GM19023 (cell line): ENCODE data around the gene PNLIPRP2.

Experiments
- ATAC-seq: cut with Tn5 transposase; IDR thresholded peaks from one replicate; pipeline ENCODE4 v1.9.1; 2021; ENCODE audit warnings: mild to moderate bottlenecking, moderate library complexity; ENCODE audit not compliant: unreplicated experiment

PNLIPRP2 gene

GRCh38 chr10:116612107-116612769, 8.5 kb upstream of the PNLIPRP2 start:
- no peak for ATAC-seq

GRCh38 chr10:116613471-116613870, 7.3 kb upstream of the PNLIPRP2 start:
- no peak for ATAC-seq

GRCh38 chr10:116614796-116615195, 6.0 kb upstream of the PNLIPRP2 start:
- no peak for ATAC-seq

GRCh38 chr10:116615199-116615776, 5.5 kb upstream of the PNLIPRP2 start:
- ATAC-seq, result no peak

- ATAC-seq, result no peak
These were observed 723 bp downstream of the PNLIPRP2 start for GRCh38 chr10:116621476-116621875.

GRCh38 chr10:116621934-116622655, 1.3 kb downstream of the PNLIPRP2 start:
- no peak for ATAC-seq

GRCh38 chr10:116625845-116626244, 5.1 kb downstream of the PNLIPRP2 start:
- ATAC-seq, result no peak

- no peak for ATAC-seq
These were observed 6.1 kb downstream of the PNLIPRP2 start for GRCh38 chr10:116626815-116627214.

GRCh38 chr10:116627386-116627933, 6.7 kb downstream of the PNLIPRP2 start:
- no peak for ATAC-seq

GRCh38 chr10:116629340-116629739, 8.6 kb downstream of the PNLIPRP2 start:
- ATAC-seq, result no peak

- no peak for ATAC-seq
These were observed 9.3 kb downstream of the PNLIPRP2 start for GRCh38 chr10:116630020-116630419.

- ATAC-seq, result no peak
These were observed 11.1 kb downstream of the PNLIPRP2 start for GRCh38 chr10:116631871-116632295.

- ATAC-seq, result no peak
These were observed 12.0 kb downstream of the PNLIPRP2 start for GRCh38 chr10:116632596-116633215.

GRCh38 chr10:116633216-116633600, 12.5 kb downstream of the PNLIPRP2 start:
- no peak for ATAC-seq

- ATAC-seq, result no peak
These were observed 13.6 kb downstream of the PNLIPRP2 start for GRCh38 chr10:116634126-116634975.

- ATAC-seq, result no peak
These were observed 15.6 kb downstream of the PNLIPRP2 start for GRCh38 chr10:116636385-116636784.

- no peak for ATAC-seq
These were observed 16.2 kb downstream of the PNLIPRP2 start for GRCh38 chr10:116636976-116637375.

GRCh38 chr10:116637830-116638229, 17.1 kb downstream of the PNLIPRP2 start:
- ATAC-seq, result no peak

- no peak for ATAC-seq
These were observed 25.7 kb downstream of the PNLIPRP2 start for GRCh38 chr10:116646502-116646901.

- ATAC-seq, result no peak
These were observed 28.1 kb downstream of the PNLIPRP2 start for GRCh38 chr10:116648903-116649302.
